OCI-LY3 (cell line): ENCODE results near the gene ACAT2.

ENCODE experiments used
- EZH2phosphoT487 ChIP-seq: fragments of 200-600 bp; shearing (Covaris generic); IDR thresholded peaks from 2 replicates; pipeline ENCODE4 v1.6.1; 2018; ENCODE audit warnings: antibody characterized with exemption, mixed run types, low read depth
- TF ChIP-seq, protein P1 (sequence below): fragments of 200-600, 300-600 bp; sonication (generic); IDR thresholded peaks from 2 replicates; pipeline ENCODE4 v1.5.1; 2014; ENCODE audit warnings: antibody characterized with exemption, low read length, low read depth

GRCh38 chr6:159815410-159815809 lies 53.6 kb downstream of the ACAT2 start:
- TF ChIP-seq, protein P1, sequence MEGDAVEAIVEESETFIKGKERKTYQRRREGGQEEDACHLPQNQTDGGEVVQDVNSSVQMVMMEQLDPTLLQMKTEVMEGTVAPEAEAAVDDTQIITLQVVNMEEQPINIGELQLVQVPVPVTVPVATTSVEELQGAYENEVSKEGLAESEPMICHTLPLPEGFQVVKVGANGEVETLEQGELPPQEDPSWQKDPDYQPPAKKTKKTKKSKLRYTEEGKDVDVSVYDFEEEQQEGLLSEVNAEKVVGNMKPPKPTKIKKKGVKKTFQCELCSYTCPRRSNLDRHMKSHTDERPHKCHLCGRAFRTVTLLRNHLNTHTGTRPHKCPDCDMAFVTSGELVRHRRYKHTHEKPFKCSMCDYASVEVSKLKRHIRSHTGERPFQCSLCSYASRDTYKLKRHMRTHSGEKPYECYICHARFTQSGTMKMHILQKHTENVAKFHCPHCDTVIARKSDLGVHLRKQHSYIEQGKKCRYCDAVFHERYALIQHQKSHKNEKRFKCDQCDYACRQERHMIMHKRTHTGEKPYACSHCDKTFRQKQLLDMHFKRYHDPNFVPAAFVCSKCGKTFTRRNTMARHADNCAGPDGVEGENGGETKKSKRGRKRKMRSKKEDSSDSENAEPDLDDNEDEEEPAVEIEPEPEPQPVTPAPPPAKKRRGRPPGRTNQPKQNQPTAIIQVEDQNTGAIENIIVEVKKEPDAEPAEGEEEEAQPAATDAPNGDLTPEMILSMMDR, result no peak
- TF ChIP-seq EZH2phosphoT487, result no peak
